ENCODE results near the gene TRERF1.

- TF ChIP-seq CTCF (IDR thresholded peaks at IDR 0.05), result no peak
- TF ChIP-seq POLR2A (IDR thresholded peaks at IDR 0.05), result no peak
Measured at GRCh38 chr6:42369568-42369967, 82.2 kb downstream of the TRERF1 start.
